ENCODE results near the gene ADH6.

The ADH6 gene

GRCh38 chr4:99154658-99155342 lies 64.2 kb downstream of the ADH6 start:
- H3K9ac ChIP-seq, result no peak overlapping the region
- H3K27ac ChIP-seq, result no peak overlapping the region
- no peaks in the 10 kb centered on the region for H3K36me3 ChIP-seq (ENCODE audit: control insufficient read depth, insufficient read depth, low read length)
- H2AFZ ChIP-seq, result no peak overlapping the region
- no peak overlapping the region for H3K4me3 ChIP-seq (ENCODE audit: low read depth, low read length)
- H3K27me3 ChIP-seq (ENCODE audit: control insufficient read depth, insufficient read depth, low read length), result no peaks in the 10 kb centered on the region
- no peaks in the 10 kb centered on the region for H3K4me1 ChIP-seq
- no peak overlapping the region for H3K4me2 ChIP-seq (ENCODE audit: low read length)
- no peak for TF ChIP-seq CTCF (IDR thresholded peaks at IDR 0.05)
- no peaks in the 10 kb centered on the region for H3K9me3 ChIP-seq (ENCODE audit: control insufficient read depth, low read length)
- H3K79me2 ChIP-seq, result no peaks in the 10 kb centered on the region

Data from parathyroid adenoma (tissue), 2 donors.